ENCODE data around the gene SLC25A24.

DNA sequence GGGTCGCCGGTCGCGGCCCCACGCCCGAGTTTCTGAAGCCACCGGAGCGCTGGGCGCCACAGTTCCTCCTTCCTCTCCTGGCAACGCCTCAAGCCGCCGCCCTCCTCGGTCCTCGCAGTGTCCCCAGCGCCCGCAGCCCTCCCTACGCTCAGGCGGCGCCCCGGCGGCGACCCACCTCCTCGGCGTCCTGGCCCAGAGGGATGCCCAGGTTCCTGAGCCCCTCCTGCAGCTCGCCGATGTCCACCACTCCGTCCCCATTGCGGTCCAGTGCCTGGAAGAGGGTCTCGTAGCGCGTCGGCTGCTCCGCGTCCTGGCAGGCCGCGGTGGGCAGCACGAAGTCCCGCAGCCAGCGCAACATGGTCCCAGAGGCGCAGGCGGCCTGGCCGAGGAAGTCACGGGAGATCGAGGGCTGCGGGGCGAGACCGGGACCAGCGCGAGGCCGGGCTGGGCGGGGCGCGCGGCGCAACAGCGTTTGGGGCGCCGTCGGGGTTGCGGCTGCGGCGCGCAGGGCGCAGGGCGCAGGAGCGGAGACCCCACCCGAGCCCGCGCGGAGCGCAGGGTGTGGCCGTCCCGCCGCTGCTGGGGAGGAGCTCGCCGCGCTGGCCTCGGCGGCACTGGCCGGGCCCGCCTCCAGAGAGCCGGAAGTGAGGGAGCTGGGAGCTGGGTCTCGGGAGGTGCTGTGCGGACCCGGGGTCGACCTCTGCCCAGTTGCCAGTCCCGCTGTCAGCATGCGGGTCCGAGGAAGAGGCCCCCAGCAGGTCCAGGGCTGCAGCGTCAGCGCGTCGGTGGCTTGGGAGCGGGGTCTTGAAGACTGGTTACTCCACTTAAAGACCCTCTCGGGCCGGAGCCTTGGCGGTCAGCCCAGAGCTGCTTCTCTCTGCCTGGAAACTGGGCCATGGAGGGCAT lies at the start of gene SLC25A24:
- TF ChIP-seq, protein P1, sequence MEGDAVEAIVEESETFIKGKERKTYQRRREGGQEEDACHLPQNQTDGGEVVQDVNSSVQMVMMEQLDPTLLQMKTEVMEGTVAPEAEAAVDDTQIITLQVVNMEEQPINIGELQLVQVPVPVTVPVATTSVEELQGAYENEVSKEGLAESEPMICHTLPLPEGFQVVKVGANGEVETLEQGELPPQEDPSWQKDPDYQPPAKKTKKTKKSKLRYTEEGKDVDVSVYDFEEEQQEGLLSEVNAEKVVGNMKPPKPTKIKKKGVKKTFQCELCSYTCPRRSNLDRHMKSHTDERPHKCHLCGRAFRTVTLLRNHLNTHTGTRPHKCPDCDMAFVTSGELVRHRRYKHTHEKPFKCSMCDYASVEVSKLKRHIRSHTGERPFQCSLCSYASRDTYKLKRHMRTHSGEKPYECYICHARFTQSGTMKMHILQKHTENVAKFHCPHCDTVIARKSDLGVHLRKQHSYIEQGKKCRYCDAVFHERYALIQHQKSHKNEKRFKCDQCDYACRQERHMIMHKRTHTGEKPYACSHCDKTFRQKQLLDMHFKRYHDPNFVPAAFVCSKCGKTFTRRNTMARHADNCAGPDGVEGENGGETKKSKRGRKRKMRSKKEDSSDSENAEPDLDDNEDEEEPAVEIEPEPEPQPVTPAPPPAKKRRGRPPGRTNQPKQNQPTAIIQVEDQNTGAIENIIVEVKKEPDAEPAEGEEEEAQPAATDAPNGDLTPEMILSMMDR (IDR thresholded peaks at IDR 0.05; ENCODE audit: low read length): no peak
- TF ChIP-seq EZH2 (IDR thresholded peaks at IDR 0.05; ENCODE audit: borderline replicate concordance, low read length): no peak

Data from OCI-LY1 (cell line).